K562 (cell line): ENCODE results near the gene PLCG2. TPM values are rescaled to one million over a fixed set of nuclear protein-coding genes. Genes with fewer than 3 reads are reported as not detected.

Experiments
- ATAC-seq: fragments of 200-7000 bp; cut with Tn5 transposase; 3 replicates; pipeline ENCODE4 v1.9.1; 2020; ENCODE audit warnings: moderate library complexity
- BruUV-seq: library from RNA; stranded (reverse); fragments of 400-500 nt; replicated peaks from 2 replicates; lab custom pipeline; 2021; lab: Mats Ljungman, UMichigan
- CTCF ChIA-PET: fragments of 300-600 bp; formaldehyde crosslinking; extraction: SDS; loops from one replicate; lab custom pipeline; 2021; ENCODE audit warnings: low intra/inter-chr PET ratio; lab: Yijun Ruan, JAX
- POLR2A ChIA-PET: fragments of 300-600, 350-650 bp; sonication (Branson Sonifier 250); formaldehyde crosslinking; extraction: SDS; loops from one replicate; lab custom pipeline; 2021; ENCODE audit warnings: antibody characterized with exemption, inconsistent platforms; lab: Yijun Ruan, JAX
- DNase-seq, 4 experiments: peaks; one replicate each; pipeline versions ENCODE4 v3.0.0 to v3.0.0-alpha.2; 2011 to 2018; ENCODE audit warnings: low spot score in 3 of 4, mixed read lengths in 3 of 4; ENCODE audit errors: extremely low read depth in 1 of 4
- FAIRE-seq: peaks from 2 replicates; lab custom pipeline; 2011; peaks lifted over from hg19 to GRCh38; lab: Jason Lieb, UNC
- H2AFZ ChIP-seq: 2 replicates; pipeline ENCODE4 v1.6.0; 2011; ENCODE audit warnings: low read depth, low read length, control low read depth, inconsistent platforms
- H3K27ac ChIP-seq: fragments of 200-600 bp; 3 replicates; pipeline ENCODE4 v1.8.0; 2011; ENCODE audit warnings: low read depth, mild to moderate bottlenecking, control low read depth, inconsistent platforms, low read length, moderate library complexity, mixed read lengths; ENCODE audit errors: extremely low read depth
- H3K27me3 ChIP-seq, 2 experiments: fragments of 300-600 bp in 1 of 2; 2 replicates in 1 of 2; 3 replicates in 1 of 2; pipeline versions ENCODE4 v1.6.0 to v1.8.0; 2011; ENCODE audit warnings: inconsistent platforms in 2 of 2, low read length in 2 of 2, mild to moderate bottlenecking in 1 of 2, mixed read lengths in 1 of 2, moderate library complexity in 1 of 2; ENCODE audit not compliant: control insufficient read depth in 2 of 2, insufficient read depth in 2 of 2
- H3K36me3 ChIP-seq: fragments of 300-600 bp; 3 replicates; pipeline ENCODE4 v1.8.0; 2011; ENCODE audit warnings: mild to moderate bottlenecking, low read length, inconsistent platforms; ENCODE audit not compliant: control insufficient read depth, insufficient read depth
- H3K4me1 ChIP-seq, 2 experiments: fragments of 200-600 bp in 1 of 2; replicated peaks in 1 of 2; 2 replicates in 1 of 2; 3 replicates in 1 of 2; pipeline versions ENCODE4 v1.5.1 to v1.8.0; 2011; ENCODE audit warnings: inconsistent platforms in 2 of 2, low read length in 2 of 2, mild to moderate bottlenecking in 1 of 2, mixed read lengths in 1 of 2, moderate library complexity in 1 of 2; ENCODE audit not compliant: control insufficient read depth in 2 of 2, insufficient read depth in 2 of 2
- H3K4me2 ChIP-seq: 2 replicates; pipeline ENCODE4 v1.6.1; 2011; ENCODE audit warnings: low read length, control low read depth, inconsistent platforms, mixed read lengths; ENCODE audit not compliant: insufficient read depth
- H3K4me3 ChIP-seq: fragments of 200-600 bp; sonication (generic), shearing (Covaris generic); 2 replicates; pipeline ENCODE4 v1.5.1; 2016; ENCODE audit warnings: control low read depth, inconsistent platforms
- H3K79me2 ChIP-seq: fragments of 200-600 bp; 3 replicates; pipeline ENCODE4 v1.8.0; 2011; ENCODE audit warnings: low read length, inconsistent platforms; ENCODE audit not compliant: control insufficient read depth, insufficient read depth
- H3K9ac ChIP-seq, 2 experiments: 2 replicates each; pipeline versions ENCODE4 v1.6.0 to v1.6.1; 2011; ENCODE audit warnings: low read depth in 2 of 2, low read length in 2 of 2, control low read depth in 1 of 2, inconsistent platforms in 1 of 2, mild to moderate bottlenecking in 1 of 2, mixed read lengths in 1 of 2; ENCODE audit not compliant: insufficient read depth in 1 of 2
- H3K9me1 ChIP-seq: one replicate; pipeline ENCODE4 v1.6.0; 2011; ENCODE audit warnings: inconsistent platforms, mild to moderate bottlenecking, low read length, moderate library complexity; ENCODE audit not compliant: control insufficient read depth, insufficient read depth
- H3K9me3 ChIP-seq: replicated peaks from 2 replicates; pipeline ENCODE4 v1.5.1; 2011; ENCODE audit warnings: low read depth, low read length, inconsistent platforms; ENCODE audit not compliant: control insufficient read depth, insufficient read depth
- H4K20me1 ChIP-seq: replicated peaks from 2 replicates; pipeline ENCODE4 v1.6.1; 2011; ENCODE audit warnings: low read length, inconsistent platforms, mixed read lengths; ENCODE audit not compliant: control insufficient read depth, insufficient read depth
- CHD2 ChIP-seq: IDR thresholded peaks from 2 replicates; pipeline ENCODE4 v1.6.1; 2011; ENCODE audit warnings: low read depth, low read length
- NFE2L1 ChIP-seq: fragments of 450-650 bp; IDR thresholded peaks from 2 replicates; pipeline ENCODE4 v1.6.1; 2016; ENCODE audit warnings: missing genetic modification characterization, low read depth, mild to moderate bottlenecking, missing compliant biosample characterization, moderate library complexity, borderline replicate concordance
- PHF8 ChIP-seq: fragments of 200-600 bp; sonication (generic); IDR thresholded peaks from 2 replicates; pipeline ENCODE4 v1.6.1; 2012; ENCODE audit warnings: mixed run types, mild to moderate bottlenecking, inconsistent platforms, low read length, moderate library complexity, borderline replicate concordance
- PYGO2 ChIP-seq: fragments of 450-650 bp; IDR thresholded peaks from 2 replicates; pipeline ENCODE4 v1.6.1; 2016; ENCODE audit warnings: mild to moderate bottlenecking, missing genetic modification characterization, moderate library complexity, missing compliant biosample characterization
- SRSF3 ChIP-seq: fragments of 200-400 bp; formaldehyde crosslinking; IDR thresholded peaks from 2 replicates; pipeline ENCODE4 v1.6.1; 2016; ENCODE audit warnings: mild to moderate bottlenecking, low read length, moderate library complexity; ENCODE audit not compliant: insufficient read depth
- TAF1 ChIP-seq: IDR thresholded peaks from 2 replicates; pipeline ENCODE4 v1.6.1; 2011; ENCODE audit warnings: mild to moderate bottlenecking, low read length, moderate library complexity; ENCODE audit not compliant: insufficient read depth, control insufficient read depth, severe bottlenecking; ENCODE audit errors: extremely low read depth
- TRIM24 ChIP-seq, 2 experiments: fragments of 450-650 bp; IDR thresholded peaks; 2 replicates each; pipeline ENCODE4 v1.6.1; 2016
- ZNF318 ChIP-seq, 2 experiments: fragments of 450-650 bp; IDR thresholded peaks; 2 replicates each; pipeline ENCODE4 v1.6.1; 2016; ENCODE audit warnings: mild to moderate bottlenecking in 2 of 2, borderline replicate concordance in 1 of 2, low read depth in 1 of 2, moderate library complexity in 1 of 2
- WGBS: fragments of 100-300 bp; shearing (Covaris generic); methylation state at CpG from one replicate; pipeline ENCODE4 v1.1.6; 2016; ENCODE audit warnings: low coverage, mixed read lengths; ENCODE audit not compliant: insufficient coverage; ENCODE audit errors: missing lambda C conversion rate; 5-methylcytosine and 5-hydroxymethylcytosine counted together
- in situ Hi-C: fragments of 300-500 bp; cut with MboI; formaldehyde crosslinking; loops from 4 replicates; pipeline ENCODE4 v1.15.0; 2018; ENCODE audit warnings: inconsistent platforms, mixed read lengths
- intact Hi-C: fragments of 100-400 bp; cut with micrococcal nuclease; formaldehyde crosslinking; loops from 2 replicates; pipeline ENCODE4 v1.14.2; 2022
- polyA plus RNA-seq, 8 experiments: library from polyadenylated mRNA; depleted of rRNA in 4 of 8; stranded (reverse) in 5 of 8; unstranded in 3 of 8; fragments of >200 nt; fragmentation: Nextera tagmentation in 2 of 8; fragmentation: Illumina TruSeq in 1 of 8; extraction: Ambion mirVana in 2 of 8; extraction: Trizol in 1 of 8; gene quantifications; 2 replicates each; pipeline versions ENCODE4 v1.2.1 to v1.2.3, GENCODE V29; 2011 to 2014; ENCODE audit warnings: inconsistent platforms in 1 of 8, missing spikeins in 1 of 8
- total RNA-seq, 7 experiments: library from RNA; depleted of rRNA in 6 of 7; stranded (reverse); fragments of >200 nt in 6 of 7; fragmentation: Illumina TruSeq in 2 of 7; extraction: Trizol in 2 of 7; gene quantifications; 2 replicates each; pipeline versions ENCODE4 v1.2.1 to v1.2.3, GENCODE V29; 2011 to 2021; ENCODE audit warnings: low replicate concordance in 1 of 7

The PLCG2 gene
- total and polyA plus RNA-seq, 9 of the 15 experiments (the other 6 are each of a cell fraction or from before 2014, with no cell fraction given): 0.94 to 7.1 (median 3.1) TPM

GRCh38 chr16:81852347-81852746, 73.3 kb downstream of the PLCG2 start:
- H3K27ac ChIP-seq: no peak overlapping the region
- H3K4me1 ChIP-seq: no peaks in the 10 kb centered on the region; a peak in 1 of 5 replicates
- H3K36me3 ChIP-seq: no peaks in the 10 kb centered on the region
- intact Hi-C loops (no loop called here), in situ Hi-C loops (no loop called here)
- WGBS: 8% methylated on average over 2 of the region's 2 CpGs
- ATAC-seq (no peak), DNase-seq (no peak), FAIRE-seq (no peak)
- no peak overlapping the region for H3K4me3 ChIP-seq
- H4K20me1 ChIP-seq: peaks cover 6% of the 10 kb centered on the region; the same call in 1 of the 2 replicates
- no peak for TF ChIP-seq TAF1
- TF ChIP-seq ZNF318 (IDR thresholded peaks at IDR 0.05; ENCODE audit: borderline replicate concordance in 1 of 2, low read depth in 1 of 2): no peak
- TF ChIP-seq SRSF3: no peak
- no peak for TF ChIP-seq NFE2L1 (tag)
- TF ChIP-seq PHF8: no peak
- no peak for TF ChIP-seq CHD2
- no peak for TF ChIP-seq TRIM24 (IDR thresholded peaks at IDR 0.05)
- no peak for TF ChIP-seq PYGO2
- no TSS peak for BruUV-seq
- no peak overlapping the region for H3K9ac ChIP-seq
- H3K79me2 ChIP-seq: no peaks in the 10 kb centered on the region
- no peaks in the 10 kb centered on the region for H3K9me3 ChIP-seq
- H3K9me1 ChIP-seq: no peaks in the 10 kb centered on the region
- H3K27me3 ChIP-seq: peaks cover 14 to 25% of the 10 kb centered on the region in 2 experiments
- H2AFZ ChIP-seq: no peak overlapping the region
- no peak overlapping the region for H3K4me2 ChIP-seq
- ChIA-PET POLR2A (interaction anchor here (0.6 to 1.1 kb wide), 3 partner anchors 12 to 190 kb away, joined by 3 to 5 read pairs (median 3); no protein-coding TSS in a partner anchor), CTCF (no interaction called here)
